GM20000 (cell line): ENCODE measurements around the gene CAPN1.

ENCODE experiments used
- DNase-seq: peaks from one replicate; pipeline ENCODE4 v3.0.0; 2012; ENCODE audit warnings: low spot score
- CTCF ChIP-seq: IDR thresholded peaks from 2 replicates; pipeline ENCODE4 v1.5.1; 2012; ENCODE audit warnings: mild to moderate bottlenecking, control low read depth; ENCODE audit errors: extremely low read depth, missing control alignments

Gene CAPN1

GRCh38 chr11:65219930-65220213, 38.1 kb downstream of the CAPN1 start:
- no peak for DNase-seq
- no peak for TF ChIP-seq CTCF

DNA sequence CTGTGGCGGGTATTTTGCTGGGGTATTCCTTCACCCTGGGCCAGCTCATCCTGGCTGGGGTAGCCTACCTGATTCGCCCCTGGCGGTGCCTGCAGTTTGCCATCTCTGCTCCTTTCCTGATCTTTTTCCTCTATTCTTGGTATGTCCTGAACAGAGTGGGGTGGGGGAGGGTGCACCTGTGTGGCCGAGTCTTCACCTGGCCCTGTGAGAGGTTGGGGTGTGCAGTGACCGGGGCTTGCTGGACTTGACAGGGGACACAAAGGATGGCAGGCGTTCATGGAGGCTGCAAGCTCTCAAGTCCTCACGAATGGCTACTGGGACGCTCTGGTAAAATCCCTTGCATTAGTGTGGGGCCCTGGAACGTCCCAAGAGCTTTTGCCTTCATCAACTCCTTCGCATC, 39.3 kb downstream of the CAPN1 start:
- no peak for DNase-seq
- no peak for TF ChIP-seq CTCF

DNA sequence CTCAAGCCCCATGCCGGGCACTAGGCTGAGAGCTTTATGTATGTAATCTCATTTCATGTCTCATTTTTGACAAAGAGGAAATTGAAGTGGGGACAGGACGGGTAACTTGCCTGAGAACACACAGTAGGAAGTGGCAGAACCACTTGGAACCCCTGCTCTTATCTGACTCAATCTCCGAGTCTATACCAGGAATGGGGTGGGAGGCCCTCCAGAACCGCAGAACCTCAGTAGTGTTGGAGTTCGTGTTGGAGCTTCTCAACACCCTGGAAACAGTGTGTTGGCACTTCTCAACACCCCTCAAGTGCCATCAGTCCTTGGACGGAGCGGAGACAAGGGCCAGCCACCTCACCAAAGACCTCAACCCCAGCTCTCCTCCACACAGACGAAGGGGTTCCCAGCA, 41.3 kb downstream of the CAPN1 start:
- no peak for TF ChIP-seq CTCF
- DNase-seq, result no peak

DNA sequence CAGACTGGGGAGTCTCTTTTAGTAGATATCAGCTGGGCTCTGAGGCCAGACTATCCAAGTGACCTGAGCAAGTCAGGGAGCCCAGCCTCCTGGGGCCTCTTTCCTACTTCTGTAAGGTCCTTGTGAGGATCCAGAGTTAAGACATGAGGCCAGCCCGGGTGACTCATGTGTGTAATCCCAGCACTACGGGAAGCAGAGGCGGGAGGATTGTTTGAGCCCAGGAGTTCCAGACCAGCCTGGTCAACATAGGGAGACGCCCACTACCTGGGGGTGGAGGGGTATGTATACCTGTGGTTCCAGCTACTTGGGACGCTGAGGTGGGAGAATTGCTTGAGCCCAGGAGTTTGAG, 43.2 kb downstream of the CAPN1 start:
- no peak for DNase-seq
- TF ChIP-seq CTCF, result no peak

DNA sequence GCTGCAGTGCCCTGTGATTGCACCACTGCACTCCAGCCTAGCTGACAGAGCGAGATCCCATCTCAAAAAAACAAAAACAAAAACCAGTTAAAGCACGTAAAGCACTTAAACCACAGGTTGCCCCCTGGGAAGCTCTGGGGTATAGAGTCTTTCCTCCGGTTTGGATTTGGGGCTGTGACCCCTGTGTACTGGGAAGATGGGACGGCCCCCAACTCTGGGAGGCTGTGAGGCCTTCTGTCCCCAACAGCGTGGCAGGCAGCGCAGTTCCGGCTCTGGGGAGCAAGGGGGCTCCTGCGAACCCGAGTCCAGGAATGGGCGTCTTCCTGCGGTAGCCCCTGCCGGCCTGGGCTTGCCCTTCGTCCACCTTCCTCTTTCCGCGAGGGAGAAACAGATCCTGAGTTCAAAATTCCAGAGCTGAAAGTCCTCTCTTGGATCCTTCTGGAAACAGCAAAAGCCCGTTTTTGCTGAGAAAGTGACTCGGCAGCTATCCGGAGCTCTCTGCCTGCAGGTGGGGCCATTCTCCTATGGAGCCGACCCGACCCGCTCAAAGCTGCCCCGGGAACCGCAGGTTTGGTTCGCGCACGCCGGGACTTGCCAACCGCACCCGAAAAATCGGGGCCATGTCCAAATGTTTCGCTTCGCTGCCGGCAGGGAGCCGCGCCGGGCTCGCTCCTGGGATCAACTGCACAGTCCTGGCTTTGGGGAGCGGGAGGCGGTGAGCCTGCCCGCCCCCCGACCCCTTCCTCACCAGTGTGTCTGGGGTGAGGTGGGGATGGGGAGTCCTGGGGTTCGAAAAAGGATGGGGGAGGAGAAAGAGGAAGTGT, 43.8 kb downstream of the CAPN1 start:
- TF ChIP-seq CTCF, result peak; percentile 42
- DNase-seq, result peak; percentile 83

DNA sequence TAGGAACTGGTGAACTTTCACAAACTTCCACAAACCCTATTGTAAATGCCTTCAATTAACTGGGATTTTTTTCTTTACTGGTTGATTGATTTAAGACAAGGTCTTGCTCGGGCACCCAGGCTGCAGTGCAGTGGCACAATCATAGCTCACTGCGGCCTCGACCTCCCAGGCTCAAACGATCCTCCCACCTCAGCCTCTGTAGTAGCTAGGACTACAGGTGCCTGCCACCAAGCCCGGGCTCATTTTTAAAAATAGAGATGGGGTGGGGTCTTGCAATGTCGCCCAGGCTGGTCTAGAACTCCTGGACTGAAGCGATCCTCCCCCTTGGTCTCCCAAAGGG, 44.3 kb downstream of the CAPN1 start:
- TF ChIP-seq CTCF, result no peak
- no peak for DNase-seq

- DNase-seq, result no peak
- no peak for TF ChIP-seq CTCF
These were observed 46.2 kb downstream of the CAPN1 start for GRCh38 chr11:65227879-65228278.
